Pulmonary artery endothelial cell (primary cell): ENCODE results near the gene MAPK1. TPM values are rescaled to one million over a fixed set of nuclear protein-coding genes. Genes with fewer than 3 reads are reported as not detected.
"Not testable (repeated sequence)": the region's sequence is repeated elsewhere in the genome, so short reads cannot be mapped to it uniquely, and the experiment has no call there.

Experiments used
- DNase-seq: peaks from one replicate; pipeline ENCODE4 v3.0.0-alpha.2; 2011; ENCODE audit warnings: low read depth, low spot score
- total RNA-seq: library from RNA; depleted of rRNA; stranded (reverse); fragments of >200 nt; gene quantifications from 2 replicates; pipeline ENCODE4 v1.2.3, GENCODE V29; 2014

The MAPK1 gene
- total RNA-seq, 1 donor from 2014 or later: 74.7 TPM

DNA sequence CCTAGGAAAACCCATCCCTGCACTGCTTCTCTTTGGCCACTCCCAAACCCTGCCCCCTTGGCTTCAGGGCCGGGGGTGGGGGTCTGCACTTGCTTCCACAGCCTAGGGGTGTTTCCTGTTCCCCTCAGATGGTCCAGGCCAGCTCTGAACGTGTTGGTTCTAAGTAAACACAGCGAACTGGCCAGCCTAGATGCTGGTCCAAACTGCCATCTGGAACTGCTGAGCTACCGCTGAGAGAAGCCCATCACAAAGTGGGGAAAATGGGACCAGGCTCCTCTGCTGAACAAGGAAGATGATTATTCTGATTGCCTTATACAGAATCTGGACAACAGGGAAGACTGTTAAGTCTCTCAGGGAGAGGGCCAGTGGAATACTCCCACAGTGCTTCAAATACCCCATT, 108.4 kb downstream of the MAPK1 start:
- DNase-seq: no peak

GRCh38 chr22:21758091-21758864, 109.2 kb downstream of the MAPK1 start:
- DNase-seq: peak; percentile 61

- peak; percentile 26 for DNase-seq
Measured at GRCh38 chr22:21755851-21756284, 111.6 kb downstream of the MAPK1 start.

GRCh38 chr22:21754523-21754922, 112.9 kb downstream of the MAPK1 start:
- DNase-seq: no peak

- no peak for DNase-seq
Measured at GRCh38 chr22:21753374-21754111, 113.9 kb downstream of the MAPK1 start.

DNA sequence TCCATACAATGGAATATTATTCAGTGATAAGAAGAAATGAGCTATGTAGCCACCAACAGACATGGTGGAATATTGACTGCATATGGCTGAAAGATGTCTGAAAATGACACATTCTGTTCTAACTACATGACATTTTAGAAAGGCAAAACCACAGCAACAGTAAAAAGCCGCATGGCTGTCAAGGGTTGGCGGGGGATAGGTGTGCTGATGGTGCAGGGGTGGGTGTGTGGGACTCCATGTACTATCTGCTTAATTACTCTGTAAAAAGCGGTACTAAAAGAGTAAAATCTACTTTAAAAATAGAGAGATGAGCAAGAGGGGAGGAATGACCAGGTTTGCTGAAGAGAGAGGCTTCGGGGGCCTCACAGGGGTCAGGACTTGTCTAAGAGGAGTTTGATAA, 115.2 kb downstream of the MAPK1 start:
- no peak for DNase-seq

GRCh38 chr22:21745948-21746347, 121.5 kb downstream of the MAPK1 start:
- DNase-seq: no peak

- DNase-seq: not testable (repeated sequence)
Measured at GRCh38 chr22:21744917-21745316, 122.5 kb downstream of the MAPK1 start.

- no peak for DNase-seq
Measured at GRCh38 chr22:21741790-21742189, 125.7 kb downstream of the MAPK1 start.

GRCh38 chr22:21741059-21741458, 126.4 kb downstream of the MAPK1 start:
- no peak for DNase-seq

DNA sequence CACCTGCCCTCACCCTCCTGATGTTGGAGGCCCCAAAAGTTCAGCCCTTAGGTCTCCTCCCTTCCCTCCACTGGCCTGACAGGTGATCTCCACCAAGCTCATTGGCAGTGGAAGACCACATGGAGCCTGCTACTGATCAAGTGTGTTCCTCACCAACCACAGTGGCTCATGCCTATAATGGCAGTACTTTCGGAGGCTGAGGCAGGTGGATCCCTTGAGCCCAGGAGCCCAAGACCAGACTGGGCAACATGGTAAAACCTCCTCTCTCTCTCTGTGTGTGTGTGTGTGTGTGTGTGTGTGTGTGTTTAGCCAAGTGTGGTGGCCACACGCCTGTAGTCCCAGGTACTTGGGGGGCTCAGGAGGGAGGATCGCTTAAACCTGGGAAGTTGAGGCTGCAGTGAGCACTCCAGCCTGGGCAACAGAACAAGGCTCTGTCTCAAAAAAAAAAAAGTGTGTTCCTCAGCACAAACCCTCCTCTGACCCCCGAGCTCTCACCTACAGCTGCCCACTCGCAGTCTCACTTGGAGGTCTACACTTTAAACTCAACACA, 127.5 kb downstream of the MAPK1 start:
- no peak for DNase-seq

DNA sequence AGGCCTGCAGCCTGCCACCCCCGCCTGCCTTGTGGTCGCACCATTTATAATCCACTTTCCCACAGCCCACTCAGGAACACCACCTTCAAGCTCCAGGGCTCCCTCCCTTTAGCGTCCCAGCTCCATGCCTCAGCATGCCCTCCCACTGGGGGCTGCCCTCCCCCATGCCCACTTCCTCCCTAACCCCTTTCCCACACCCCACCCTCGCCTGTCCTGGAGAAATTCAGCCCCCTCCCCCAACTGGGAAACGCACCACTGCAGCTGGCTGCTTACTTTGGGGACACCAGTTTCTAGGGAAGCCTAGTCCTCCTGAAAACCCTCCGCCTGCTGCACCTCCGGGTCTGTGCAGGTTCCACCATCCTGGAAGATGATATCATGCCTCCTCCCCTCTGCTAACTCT, 128.5 kb downstream of the MAPK1 start:
- no peak for DNase-seq

DNA sequence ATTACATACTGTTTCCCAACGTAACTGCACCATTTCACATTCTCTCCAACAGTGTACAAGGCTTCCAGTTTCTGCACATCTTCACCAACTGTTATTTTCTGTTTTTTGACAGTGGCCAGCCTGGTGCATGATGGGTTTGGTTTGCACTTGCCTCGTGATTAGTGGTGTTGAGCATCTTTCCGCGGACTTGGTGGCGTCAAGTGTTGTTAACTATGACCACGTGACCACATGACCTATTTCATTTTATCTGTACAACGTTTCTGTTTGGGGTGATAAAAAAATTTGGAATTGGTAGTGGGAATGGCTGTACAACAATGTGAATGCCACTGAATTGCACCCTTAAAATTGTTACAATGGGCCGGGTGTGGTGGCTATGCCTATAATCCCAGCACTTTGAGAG, 129.4 kb downstream of the MAPK1 start:
- no peak for DNase-seq

DNA sequence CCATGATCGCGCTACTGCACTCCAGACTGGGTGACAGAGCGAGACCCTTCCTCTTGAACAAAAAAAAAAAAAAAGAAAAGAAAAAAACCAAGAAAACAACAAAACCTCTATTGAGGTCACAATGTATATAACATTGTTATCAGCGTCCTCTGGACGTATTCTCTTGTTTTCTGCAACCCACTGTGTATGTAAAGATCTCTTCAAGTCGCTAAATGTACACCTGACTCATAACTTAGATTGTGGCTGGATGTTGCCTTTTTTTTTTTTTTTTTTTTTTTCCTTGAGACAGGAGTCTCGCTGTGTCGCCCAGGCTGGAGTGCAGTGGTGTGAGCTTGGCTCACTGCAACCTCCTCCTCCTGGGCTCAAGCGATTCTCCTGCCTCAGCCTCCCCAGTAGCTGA, 130.5 kb downstream of the MAPK1 start:
- no peak for DNase-seq

- DNase-seq: no peak
Measured at GRCh38 chr22:21736084-21736642, 131.3 kb downstream of the MAPK1 start.

GRCh38 chr22:21735200-21736083, 132.0 kb downstream of the MAPK1 start, which contains the start of gene YPEL1:
Gene YPEL1, minus strand, starts transcription at chr22:21735794. Its CDS starts 25,050 bp downstream, at chr22:21710744.
- DNase-seq: peak; percentile 87

- DNase-seq: no peak
Measured at GRCh38 chr22:21734540-21735199, 132.8 kb downstream of the MAPK1 start.

GRCh38 chr22:21731503-21731902, 135.9 kb downstream of the MAPK1 start:
- no peak for DNase-seq

DNA sequence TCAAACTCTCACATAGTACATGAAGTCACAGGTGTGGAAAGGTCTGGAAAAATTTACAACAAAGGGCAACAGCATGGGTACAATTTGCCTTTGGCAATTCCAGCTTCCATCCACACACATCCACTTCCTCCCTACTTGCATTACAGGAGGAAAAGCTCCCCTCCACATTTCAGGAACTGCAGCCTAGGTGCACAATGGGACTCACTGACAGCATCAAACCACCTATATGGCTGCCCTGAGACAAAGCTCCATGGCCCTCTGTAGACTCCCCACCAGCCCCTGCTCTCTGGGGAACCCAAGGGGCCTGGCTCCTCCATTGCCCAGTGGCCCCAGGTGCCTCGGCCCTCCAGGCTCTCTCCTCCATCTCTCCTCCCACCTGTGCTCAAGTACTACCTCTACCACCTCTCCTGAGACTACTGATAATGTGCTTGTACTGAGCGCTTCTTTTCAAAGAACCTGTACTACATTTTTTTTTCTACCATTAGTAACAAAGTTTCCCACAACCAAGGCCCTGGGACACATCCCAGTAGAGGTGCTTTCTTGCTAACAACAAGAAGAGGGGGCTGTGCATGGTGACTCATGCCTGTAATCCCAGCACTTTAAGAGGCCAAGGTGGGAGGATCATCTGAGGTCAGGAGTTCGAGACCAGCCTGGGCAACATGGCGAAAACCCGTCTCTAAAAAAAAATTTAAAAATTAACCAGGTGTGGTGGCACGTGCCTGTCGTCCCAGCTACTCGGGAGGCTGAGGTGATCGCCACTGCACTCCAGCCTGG, 136.7 kb downstream of the MAPK1 start:
- DNase-seq: no peak

GRCh38 chr22:21729184-21729583, 138.3 kb downstream of the MAPK1 start:
- not testable (repeated sequence) for DNase-seq
